ENCODE results near the gene SLC17A5. TPM values are rescaled to one million over a fixed set of nuclear protein-coding genes. Genes with fewer than 3 reads are reported as not detected.
"Not testable (repeated sequence)": the region's sequence is repeated elsewhere in the genome, so short reads cannot be mapped to it uniquely, and the experiment has no call there.

Gene SLC17A5
- total and polyA plus RNA-seq, 9 donors: 13.5 to 24.8 (median 19.1) TPM

DNA sequence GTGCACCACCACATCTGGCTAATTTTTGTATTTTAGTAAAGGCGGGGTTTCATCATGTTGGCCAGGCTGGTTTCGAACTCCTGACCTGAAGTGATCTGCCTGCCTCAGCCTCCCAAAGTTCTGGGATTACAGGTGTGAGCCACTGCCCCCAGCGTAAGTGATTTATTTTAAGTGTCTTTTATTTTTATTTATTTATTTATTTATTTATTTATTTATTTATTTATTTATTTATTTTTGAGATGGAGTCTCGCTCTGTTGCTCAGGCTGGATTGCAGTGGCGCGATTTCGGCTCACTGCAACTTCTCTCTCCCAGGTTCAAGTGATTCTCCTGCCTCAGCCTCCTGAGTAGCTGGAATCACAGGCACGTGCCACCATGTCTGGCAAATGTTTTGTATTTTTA is 30.3 kb downstream of the SLC17A5 start:
- H3K27me3 ChIP-seq (ENCODE audit: control insufficient read depth, insufficient read depth, low read length); H3K9me3 ChIP-seq (replicated peaks; ENCODE audit: control insufficient read depth, low read depth, low read length); H3K4me1 ChIP-seq (ENCODE audit: control insufficient read depth, insufficient read depth, low read length); DNase-seq; H3K4me3 ChIP-seq (ENCODE audit: low read length); H3K27ac ChIP-seq (ENCODE audit: low read length): not testable (repeated sequence)
- H3K36me3 ChIP-seq (ENCODE audit: control insufficient read depth, insufficient read depth, low read length): peaks cover 13% of the 10 kb centered on the region
- WGBS (ENCODE audit: insufficient coverage): 100% methylated on average over 2 of the region's 8 CpGs

DNA sequence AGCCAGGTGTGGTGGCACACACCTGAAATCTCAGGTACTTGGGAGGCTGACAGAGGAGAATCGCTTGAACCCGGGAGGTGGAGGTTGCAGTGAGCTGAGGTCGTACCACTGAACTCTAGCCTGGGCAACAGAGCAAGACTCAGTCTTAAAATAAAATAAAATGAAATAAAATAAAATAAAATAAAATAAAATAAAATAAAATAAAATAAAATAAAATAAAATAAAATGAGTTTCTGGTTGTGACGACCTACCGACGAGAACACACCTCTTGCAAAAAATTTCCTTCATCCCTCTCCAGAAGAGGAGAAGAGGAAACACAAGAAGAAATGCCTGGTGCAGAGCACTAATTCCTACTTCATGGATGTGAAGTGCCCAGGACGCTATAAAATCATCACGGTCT is 35.7 kb downstream of the SLC17A5 start:
- H3K27me3 ChIP-seq (ENCODE audit: control insufficient read depth, insufficient read depth, low read length); H3K9me3 ChIP-seq (replicated peaks; ENCODE audit: control insufficient read depth, low read depth, low read length); H3K27ac ChIP-seq (ENCODE audit: low read length); DNase-seq; H3K4me1 ChIP-seq (ENCODE audit: control insufficient read depth, insufficient read depth, low read length); H3K4me3 ChIP-seq (ENCODE audit: low read length): not testable (repeated sequence)
- H3K36me3 ChIP-seq (ENCODE audit: control insufficient read depth, insufficient read depth, low read length): peaks cover 24% of the 10 kb centered on the region
- WGBS (ENCODE audit: insufficient coverage): no CpG with 5 or more reads among the region's 8 CpGs

DNA sequence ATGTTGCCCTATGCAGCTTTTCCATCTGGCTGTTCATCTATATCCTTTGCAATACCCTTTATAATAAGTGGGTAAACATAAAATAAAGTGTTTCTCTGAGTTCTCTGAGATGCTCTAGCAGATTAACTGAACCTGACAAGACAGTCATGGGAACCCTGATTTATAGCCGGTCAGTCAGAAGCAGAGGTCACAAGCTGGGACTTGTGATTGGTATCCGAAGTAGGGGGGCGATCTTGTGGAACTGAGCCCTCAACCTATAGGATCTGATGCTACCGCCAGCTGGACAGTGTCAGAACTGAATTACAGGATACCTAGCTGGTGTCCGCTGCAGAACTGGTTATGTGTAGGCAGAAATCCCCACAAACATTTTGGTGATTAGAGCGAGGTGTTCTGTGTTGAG is 39.0 kb downstream of the SLC17A5 start:
- DNase-seq: no peak
- WGBS (ENCODE audit: insufficient coverage): 76% methylated on average over 4 of the region's 6 CpGs
- Histone ChIP-seq H3K27ac (ENCODE audit: low read length) (no peak overlapping the region), H3K36me3 (ENCODE audit: control insufficient read depth, insufficient read depth, low read length) (peaks cover 27% of the 10 kb centered on the region), H3K4me1 (ENCODE audit: control insufficient read depth, insufficient read depth, low read length) (no peaks in the 10 kb centered on the region), H3K27me3 (ENCODE audit: control insufficient read depth, insufficient read depth, low read length) (no peaks in the 10 kb centered on the region), H3K4me3 (ENCODE audit: low read length) (no peak overlapping the region), H3K9me3 (replicated peaks; ENCODE audit: control insufficient read depth, low read depth, low read length) (no peaks in the 10 kb centered on the region)

GRCh38 chr6:73613806-73614536 is 39.8 kb downstream of the SLC17A5 start:
- no peaks in the 10 kb centered on the region for H3K4me1 ChIP-seq (ENCODE audit: control insufficient read depth, insufficient read depth, low read length)
- no peaks in the 10 kb centered on the region for H3K9me3 ChIP-seq (replicated peaks; ENCODE audit: control insufficient read depth, low read depth, low read length)
- no peak overlapping the region for H3K27ac ChIP-seq (ENCODE audit: low read length)
- H3K36me3 ChIP-seq (ENCODE audit: control insufficient read depth, insufficient read depth, low read length): peaks cover 29% of the 10 kb centered on the region
- DNase-seq: no peak
- H3K27me3 ChIP-seq (ENCODE audit: control insufficient read depth, insufficient read depth, low read length): no peaks in the 10 kb centered on the region
- WGBS (ENCODE audit: insufficient coverage): 100% methylated on average over 4 of the region's 6 CpGs
- H3K4me3 ChIP-seq (ENCODE audit: low read length): no peak overlapping the region

GRCh38 chr6:73612611-73613010 is 41.2 kb downstream of the SLC17A5 start:
- 20% methylated on average over 1 of the region's 3 CpGs for WGBS (ENCODE audit: insufficient coverage)
- no peak overlapping the region for H3K27ac ChIP-seq (ENCODE audit: low read length)
- H3K4me3 ChIP-seq (ENCODE audit: low read length): no peak overlapping the region
- H3K9me3 ChIP-seq (replicated peaks; ENCODE audit: control insufficient read depth, low read depth, low read length): no peaks in the 10 kb centered on the region
- H3K4me1 ChIP-seq (ENCODE audit: control insufficient read depth, insufficient read depth, low read length): no peaks in the 10 kb centered on the region
- no peak for DNase-seq
- no peaks in the 10 kb centered on the region for H3K27me3 ChIP-seq (ENCODE audit: control insufficient read depth, insufficient read depth, low read length)
- H3K36me3 ChIP-seq (ENCODE audit: control insufficient read depth, insufficient read depth, low read length): peaks cover 34% of the 10 kb centered on the region

DNA sequence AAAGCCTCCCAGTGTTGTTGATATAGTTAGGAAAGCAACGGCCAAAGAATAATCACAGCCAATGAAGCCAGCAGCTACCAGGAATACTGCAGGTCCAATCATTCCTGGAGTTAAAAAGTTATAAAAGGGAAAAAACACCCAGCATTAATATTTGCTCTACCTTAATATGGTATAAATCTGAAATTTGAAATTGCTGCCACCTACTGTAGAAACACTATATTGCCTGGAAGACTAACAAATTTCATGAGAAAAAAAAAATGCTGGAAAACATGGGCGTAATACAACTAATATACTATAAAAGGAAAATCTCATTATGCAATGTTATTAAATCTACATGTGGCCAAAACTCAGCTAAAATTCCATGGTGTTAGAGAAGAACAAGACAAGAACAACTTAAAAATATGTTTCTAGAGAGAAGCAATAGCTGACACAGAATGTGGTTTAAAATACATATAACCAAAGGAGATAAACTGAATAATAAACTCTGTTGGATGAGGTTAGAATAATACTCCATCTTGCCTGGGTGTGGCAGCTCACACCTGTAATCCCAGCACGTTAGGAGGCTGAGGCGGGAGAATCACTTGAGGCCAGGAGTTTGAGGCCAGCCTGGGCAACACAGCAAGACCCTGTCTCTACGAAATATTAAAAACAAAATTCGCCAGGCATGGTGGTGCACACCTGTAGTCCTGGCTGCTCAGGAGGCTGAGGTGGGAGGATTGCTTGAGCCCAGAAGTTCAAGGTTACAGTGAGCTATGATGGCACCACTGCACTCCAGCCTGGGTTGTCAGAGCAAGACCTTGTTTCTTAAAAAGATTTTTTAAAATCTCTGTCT is 43.1 kb downstream of the SLC17A5 start:
- DNase-seq: peak; percentile 79

GRCh38 chr6:73608761-73609160 is 45.0 kb downstream of the SLC17A5 start:
- Histone ChIP-seq H3K4me3 (ENCODE audit: low read length) (no peak overlapping the region), H3K36me3 (ENCODE audit: control insufficient read depth, insufficient read depth, low read length) (peaks cover 21% of the 10 kb centered on the region), H3K9me3 (replicated peaks; ENCODE audit: control insufficient read depth, low read depth, low read length) (no peaks in the 10 kb centered on the region), H3K27ac (ENCODE audit: low read length) (no peak overlapping the region), H3K4me1 (ENCODE audit: control insufficient read depth, insufficient read depth, low read length) (no peaks in the 10 kb centered on the region), H3K27me3 (ENCODE audit: control insufficient read depth, insufficient read depth, low read length) (no peaks in the 10 kb centered on the region)
- 76% methylated on average over 2 of the region's 4 CpGs for WGBS (ENCODE audit: insufficient coverage)
- no peak for DNase-seq

More for the DNA sequence above, 43.1 kb downstream of the SLC17A5 start:
- Histone ChIP-seq H3K4me3 (ENCODE audit: low read length) (no peak overlapping the region), H3K9me3 (replicated peaks; ENCODE audit: control insufficient read depth, low read depth, low read length) (no peaks in the 10 kb centered on the region), H3K36me3 (ENCODE audit: control insufficient read depth, insufficient read depth, low read length) (peaks cover 31% of the 10 kb centered on the region), H3K27ac (ENCODE audit: low read length) (no peak overlapping the region), H3K4me1 (ENCODE audit: control insufficient read depth, insufficient read depth, low read length) (no peaks in the 10 kb centered on the region), H3K27me3 (ENCODE audit: control insufficient read depth, insufficient read depth, low read length) (no peaks in the 10 kb centered on the region)
- WGBS (ENCODE audit: insufficient coverage): 93% methylated on average over 4 of the region's 6 CpGs

DNA sequence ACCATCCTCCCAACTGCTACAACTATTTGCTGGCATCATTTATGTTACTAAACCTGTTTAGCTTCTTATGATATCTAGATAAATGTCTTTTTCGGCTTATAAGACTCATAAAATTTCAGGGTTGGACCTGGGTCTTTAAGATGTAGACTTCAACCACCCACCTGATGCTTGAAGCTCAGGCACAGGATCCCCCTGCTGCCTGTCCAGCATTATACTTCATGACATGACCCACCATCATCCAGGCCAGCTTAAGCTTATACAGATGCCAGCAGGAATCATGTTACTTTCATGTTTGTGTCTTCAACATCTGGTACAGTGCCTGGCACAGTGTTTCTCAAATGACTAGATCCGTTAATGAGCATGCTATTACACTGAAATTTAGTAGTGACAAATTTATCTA is 47.4 kb downstream of the SLC17A5 start:
- Histone ChIP-seq H3K27me3 (ENCODE audit: control insufficient read depth, insufficient read depth, low read length) (no peaks in the 10 kb centered on the region), H3K9me3 (replicated peaks; ENCODE audit: control insufficient read depth, low read depth, low read length) (no peaks in the 10 kb centered on the region), H3K4me1 (ENCODE audit: control insufficient read depth, insufficient read depth, low read length) (no peaks in the 10 kb centered on the region), H3K36me3 (ENCODE audit: control insufficient read depth, insufficient read depth, low read length) (peaks cover 18% of the 10 kb centered on the region), H3K27ac (ENCODE audit: low read length) (no peak overlapping the region), H3K4me3 (ENCODE audit: low read length) (no peak overlapping the region)
- no CpG with 5 or more reads among the region's 2 CpGs for WGBS (ENCODE audit: insufficient coverage)
- DNase-seq: no peak

DNA sequence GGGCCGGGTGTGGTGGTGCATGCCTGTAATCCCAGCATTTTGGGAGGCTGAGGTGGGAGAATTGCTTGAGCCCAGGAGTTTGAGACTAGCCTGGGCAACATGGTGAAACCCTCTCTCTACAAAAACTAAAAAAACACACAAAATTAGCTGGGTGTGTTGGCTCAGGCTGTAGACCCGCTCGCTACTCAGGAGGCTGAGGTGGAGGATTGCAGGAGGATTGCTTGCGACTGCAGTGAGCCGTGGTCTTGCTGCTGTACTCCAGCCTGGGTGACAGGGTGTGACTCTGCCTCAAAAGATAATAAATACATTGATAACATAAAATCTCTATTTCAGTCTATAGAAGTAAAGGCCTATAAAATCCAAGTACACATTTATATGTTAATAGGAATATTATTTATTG is 49.3 kb downstream of the SLC17A5 start:
- Histone ChIP-seq H3K36me3 (ENCODE audit: control insufficient read depth, insufficient read depth, low read length) (peaks cover 16% of the 10 kb centered on the region), H3K27ac (ENCODE audit: low read length) (no peak overlapping the region), H3K4me3 (ENCODE audit: low read length) (no peak overlapping the region), H3K4me1 (ENCODE audit: control insufficient read depth, insufficient read depth, low read length) (no peaks in the 10 kb centered on the region), H3K27me3 (ENCODE audit: control insufficient read depth, insufficient read depth, low read length) (no peaks in the 10 kb centered on the region), H3K9me3 (replicated peaks; ENCODE audit: control insufficient read depth, low read depth, low read length) (no peaks in the 10 kb centered on the region)
- DNase-seq: no peak
- no CpG with 5 or more reads among the region's 5 CpGs for WGBS (ENCODE audit: insufficient coverage)

- no peaks in the 10 kb centered on the region for H3K4me1 ChIP-seq (ENCODE audit: control insufficient read depth, insufficient read depth, low read length)
- no peak for DNase-seq
- H3K9me3 ChIP-seq (replicated peaks; ENCODE audit: control insufficient read depth, low read depth, low read length): no peaks in the 10 kb centered on the region
- no peak overlapping the region for H3K27ac ChIP-seq (ENCODE audit: low read length)
- H3K36me3 ChIP-seq (ENCODE audit: control insufficient read depth, insufficient read depth, low read length): peaks cover 14% of the 10 kb centered on the region
- no peak overlapping the region for H3K4me3 ChIP-seq (ENCODE audit: low read length)
- H3K27me3 ChIP-seq (ENCODE audit: control insufficient read depth, insufficient read depth, low read length): no peaks in the 10 kb centered on the region
- WGBS (ENCODE audit: insufficient coverage): no CpG with 5 or more reads among the region's 1 CpG
Measured at GRCh38 chr6:73604020-73604419, 49.8 kb downstream of the SLC17A5 start.

All from muscle of leg (tissue), 11 donors.